Activated naive CD4-positive, alpha-beta T cell treated with anti-CD3 and anti-CD28 coated beads, Interleukin-2, amount 50 U/mL, for 16 hours (primary cell): Measurements from ENCODE around the gene CD200R1L.
"Not testable (repeated sequence)": the region's sequence is repeated elsewhere in the genome, so short reads cannot be mapped to it uniquely, and the experiment has no call there.

Experiments used
- DNase-seq: peaks from one replicate; pipeline ENCODE4 v3.0.0-alpha.2; 2020

Gene CD200R1L

GRCh38 chr3:112846764-112847163 is at the start of gene CD200R1L:
Gene CD200R1L, minus strand, starts transcription at chr3:112846864. Its CDS starts 17,497 bp downstream, at chr3:112829367.
- DNase-seq, result no peak

DNA sequence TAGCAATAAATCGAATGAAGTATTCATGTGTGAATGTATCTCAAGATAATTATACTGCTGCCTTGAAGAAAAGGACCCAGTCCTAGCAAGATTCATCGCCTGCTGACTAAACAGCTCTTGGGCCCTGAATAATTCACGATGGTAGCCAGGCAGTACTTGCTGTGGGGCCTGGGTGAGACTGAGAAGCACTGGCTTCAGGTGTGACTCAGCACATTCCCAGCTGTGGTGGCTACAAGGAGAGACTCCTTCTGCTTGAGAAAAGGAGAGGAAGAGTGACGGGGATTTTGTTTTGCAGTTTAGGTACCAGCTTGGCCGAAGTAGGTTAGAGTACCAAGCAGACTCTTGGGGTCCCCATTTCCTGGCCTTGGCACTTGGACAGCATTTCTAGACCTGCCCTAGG is 47.6 kb upstream of the CD200R1L start:
- no peak for DNase-seq

DNA sequence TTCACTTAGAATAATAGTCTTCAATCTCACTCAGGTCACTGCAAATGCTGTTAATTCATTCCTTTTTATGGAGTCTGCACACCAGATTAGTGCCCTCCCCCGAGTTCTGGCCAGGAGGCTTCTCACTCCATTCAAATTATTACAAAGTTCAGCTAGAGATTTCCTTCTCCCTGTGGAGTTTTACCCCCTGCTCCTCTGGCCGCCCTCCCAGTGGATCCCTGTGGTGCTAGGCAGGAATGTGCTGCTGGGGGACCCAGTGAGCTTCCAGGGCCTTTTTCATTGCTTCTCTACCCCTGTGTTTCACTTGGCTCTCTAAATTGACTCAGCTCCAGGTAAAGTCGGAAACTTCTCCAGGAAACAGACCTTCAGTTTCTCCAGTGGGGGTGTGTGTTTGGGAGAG is 42.7 kb upstream of the CD200R1L start:
- no peak for DNase-seq

DNA sequence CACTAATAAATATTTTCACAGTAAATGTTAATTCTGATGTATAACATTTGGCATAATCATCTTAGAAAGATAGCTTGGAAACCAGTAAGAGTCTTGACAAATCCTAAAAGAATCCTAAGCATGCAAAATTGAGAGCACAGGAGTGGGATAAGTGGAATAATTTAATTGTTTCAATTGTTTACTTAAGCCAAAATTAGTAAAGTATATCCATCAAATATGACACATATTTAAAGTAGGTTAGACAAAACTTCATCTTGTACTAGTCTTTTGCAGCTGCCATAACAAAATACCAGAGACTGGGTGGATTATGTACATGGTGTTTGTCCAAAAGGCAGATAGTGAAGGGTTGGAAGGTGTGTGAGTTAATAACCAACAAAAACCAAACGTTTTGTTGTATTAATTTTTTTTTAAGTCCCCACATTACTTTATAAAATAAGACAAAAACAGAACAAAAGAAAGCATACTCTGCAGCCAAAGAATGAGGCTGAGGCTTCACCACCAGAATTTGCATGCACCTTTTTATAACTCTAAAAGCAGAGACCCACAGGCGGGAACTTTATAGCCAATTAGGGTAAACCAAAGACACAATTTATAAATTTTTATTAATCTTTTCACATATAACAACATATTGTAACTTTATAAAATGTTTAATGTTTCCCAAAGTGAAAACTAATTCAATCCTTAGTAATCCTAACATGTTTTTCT is 41.9 kb upstream of the CD200R1L start:
- DNase-seq, result no peak

DNA sequence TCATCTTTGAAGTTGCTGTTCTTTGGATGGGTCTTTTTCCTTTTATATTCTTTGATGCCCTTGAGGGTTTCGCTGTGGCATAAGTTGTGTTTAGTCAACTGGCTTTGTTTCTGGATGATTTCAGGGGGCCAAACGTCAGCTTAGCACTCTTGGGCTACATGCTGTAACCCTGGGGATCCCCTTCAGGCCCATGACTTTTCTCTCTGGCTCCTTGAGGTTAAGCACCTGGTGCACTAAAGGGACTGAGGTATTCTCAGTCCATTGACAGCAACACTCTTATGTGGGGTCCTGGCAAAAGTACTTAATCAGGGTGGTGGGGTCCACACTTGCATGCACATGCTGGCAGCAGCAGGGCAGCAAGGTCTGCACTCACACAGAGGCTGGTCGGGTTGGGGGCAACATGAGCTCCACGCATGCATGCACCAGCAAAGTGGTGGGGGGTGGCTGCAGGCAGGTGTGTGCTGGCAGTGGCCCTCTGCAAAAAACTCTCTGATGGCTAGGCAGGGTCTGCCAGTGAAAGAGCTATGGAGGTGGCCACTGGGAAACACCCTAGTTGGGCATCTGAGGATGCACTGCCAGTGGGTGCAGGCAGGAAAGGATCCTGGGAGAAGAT is 38.1 kb upstream of the CD200R1L start:
- no peak for DNase-seq

DNA sequence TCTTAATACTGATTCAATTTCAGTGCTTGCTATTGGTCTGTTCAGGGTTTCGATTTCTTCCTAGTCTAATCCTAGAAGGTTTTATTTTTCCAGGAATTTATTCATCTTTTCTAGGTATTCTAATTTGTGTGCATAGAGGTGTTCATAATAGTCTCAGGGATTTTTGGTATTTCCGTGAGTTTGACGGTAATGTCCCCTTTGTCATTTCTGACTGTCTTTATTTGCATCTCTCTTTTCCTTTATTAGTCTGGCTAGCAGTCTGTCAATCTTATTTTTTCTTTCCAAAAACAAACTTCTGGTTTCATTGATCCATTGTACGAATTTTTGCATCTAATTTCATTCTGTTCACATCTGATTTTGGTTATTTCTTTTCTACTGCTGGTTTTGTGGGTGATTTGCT is 35.2 kb upstream of the CD200R1L start:
- no peak for DNase-seq

DNA sequence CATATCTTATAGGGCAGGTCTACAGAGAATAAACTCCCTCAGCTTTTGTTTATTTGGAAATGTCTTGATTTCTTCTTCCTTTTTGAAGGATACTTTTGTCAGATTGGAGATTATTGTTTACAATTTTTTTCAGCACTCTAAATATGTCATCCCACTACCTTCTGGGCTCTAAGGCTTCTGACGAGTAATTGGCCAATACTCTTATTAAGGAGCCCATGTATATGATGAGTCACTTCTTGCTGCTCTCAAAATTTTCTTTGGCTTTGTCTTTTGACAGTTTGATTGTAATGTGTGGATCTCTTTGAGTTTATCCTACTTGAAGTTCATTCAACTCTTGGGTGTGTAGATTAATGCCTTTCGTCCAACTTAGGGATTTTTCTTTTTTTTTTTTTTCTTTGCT is 28.9 kb upstream of the CD200R1L start:
- DNase-seq, result no peak

DNA sequence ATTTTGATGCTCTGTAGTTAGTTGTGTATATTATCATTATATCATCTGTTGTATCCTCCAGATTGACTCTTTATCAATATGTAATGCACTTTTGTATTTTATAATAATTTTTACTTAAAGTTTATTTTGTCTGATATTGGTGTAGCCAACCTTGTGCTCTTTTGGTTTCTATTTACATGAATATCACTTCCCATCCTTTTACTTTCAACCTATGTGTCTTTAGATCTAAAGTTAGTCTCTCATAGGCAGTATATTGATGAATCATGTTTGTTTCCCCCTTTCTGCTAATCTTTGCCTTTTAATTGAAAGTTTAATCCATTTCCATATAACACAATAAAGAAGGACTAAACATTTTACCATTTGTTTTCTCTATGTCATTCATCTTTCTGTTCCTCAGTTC is 28.1 kb upstream of the CD200R1L start:
- no peak for DNase-seq

- no peak for DNase-seq
These were observed 27.0 kb upstream of the CD200R1L start for GRCh38 chr3:112873632-112874031.

DNA sequence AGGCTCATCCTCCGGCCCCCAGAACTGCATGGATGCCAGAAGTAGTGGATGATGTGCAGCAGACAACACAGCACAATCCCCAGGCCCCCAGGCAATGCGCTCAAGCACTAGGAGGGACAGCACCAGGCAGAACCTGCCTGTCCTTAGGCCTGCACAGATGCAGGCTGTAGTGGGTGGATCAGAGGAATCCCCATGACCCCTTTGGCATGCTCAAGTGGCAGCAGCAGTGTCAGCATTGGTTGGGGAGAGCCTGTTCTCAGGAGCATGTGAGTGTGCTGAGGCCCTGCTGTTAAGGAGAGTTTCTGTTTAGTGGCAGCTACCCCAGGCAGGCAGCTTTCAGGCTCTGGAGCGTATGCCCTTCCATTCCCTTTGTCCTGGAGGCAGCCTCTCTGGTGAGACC is 25.1 kb upstream of the CD200R1L start:
- no peak for DNase-seq

GRCh38 chr3:112865757-112866156 is 19.1 kb upstream of the CD200R1L start:
- DNase-seq, result no peak

DNA sequence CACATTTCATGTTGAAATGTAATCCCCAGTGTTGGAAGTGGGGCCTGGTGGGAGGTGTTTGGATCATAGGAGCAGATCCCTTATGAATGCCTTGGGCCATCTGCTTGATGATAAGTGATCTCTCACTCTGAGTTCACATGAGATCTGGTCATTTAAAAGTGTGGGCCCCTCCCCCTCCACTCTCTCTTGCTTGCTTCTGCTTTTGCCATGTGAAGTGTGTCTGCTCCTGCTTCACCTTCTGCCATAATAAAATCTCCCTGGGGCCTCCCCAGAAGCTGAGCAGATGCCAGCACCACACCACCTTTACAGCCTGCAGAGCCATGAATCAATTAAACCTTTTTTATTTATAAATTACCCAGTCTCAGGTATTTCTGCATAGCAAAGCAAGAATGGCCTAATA is 14.2 kb upstream of the CD200R1L start:
- DNase-seq, result no peak

GRCh38 chr3:112858410-112859069 is 11.9 kb upstream of the CD200R1L start:
- no peak for DNase-seq

- no peak for DNase-seq
These were observed 10.9 kb upstream of the CD200R1L start for GRCh38 chr3:112857526-112857925.

GRCh38 chr3:112856537-112856936 is 9.9 kb upstream of the CD200R1L start:
- DNase-seq, result no peak

- DNase-seq, result no peak
These were observed 9.2 kb upstream of the CD200R1L start for GRCh38 chr3:112855883-112856282.

- DNase-seq, result not testable (repeated sequence)
These were observed 8.4 kb upstream of the CD200R1L start for GRCh38 chr3:112855074-112855473.

DNA sequence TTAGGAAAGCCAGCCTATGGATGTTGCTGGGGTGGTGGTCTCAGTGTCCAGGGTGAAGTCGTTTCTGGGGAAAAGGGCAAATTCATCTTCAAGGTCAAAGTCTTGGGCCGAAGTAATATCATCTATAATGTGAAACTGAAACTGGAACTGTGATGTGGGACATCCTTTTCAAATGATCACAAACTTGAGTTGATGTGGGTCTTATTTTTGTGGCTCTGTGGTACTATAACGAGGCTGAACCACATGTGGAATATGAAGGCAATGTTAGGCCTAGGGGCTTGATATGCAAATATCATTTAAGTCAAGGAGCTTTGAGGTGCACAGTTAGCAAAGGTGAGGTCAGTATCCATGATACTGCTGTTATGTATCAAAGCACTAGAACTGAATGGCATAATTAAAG is 1.5 kb upstream of the CD200R1L start:
- DNase-seq, result no peak

- no peak for DNase-seq
These were observed 1.0 kb upstream of the CD200R1L start for GRCh38 chr3:112847692-112848091.

DNA sequence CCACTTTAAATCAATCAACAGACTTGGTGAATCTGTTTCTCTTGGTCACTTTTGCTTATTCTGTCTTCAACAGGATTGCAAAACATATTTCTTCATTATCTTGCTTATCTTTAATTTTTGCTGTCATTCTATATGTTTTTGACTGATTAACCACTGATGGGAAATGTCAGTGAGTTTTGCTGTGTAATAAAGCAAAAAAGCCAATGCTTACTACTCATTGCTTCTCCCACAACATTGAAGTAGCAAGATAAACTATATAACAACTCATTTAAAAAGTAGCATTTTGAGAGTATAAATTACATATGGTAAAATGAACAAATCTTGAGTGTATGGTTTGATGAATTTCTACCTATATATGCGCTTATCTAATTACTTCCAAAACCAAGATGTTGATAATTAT is 892 bp downstream of the CD200R1L start:
- DNase-seq, result no peak

- DNase-seq, result no peak
These were observed 17.6 kb downstream of the CD200R1L start for GRCh38 chr3:112829046-112829445.

- no peak for DNase-seq
These were observed 24.3 kb downstream of the CD200R1L start for GRCh38 chr3:112822064-112823055.

GRCh38 chr3:112818289-112818688 is 28.4 kb downstream of the CD200R1L start:
- no peak for DNase-seq
